PC-9 (cell line): ENCODE results near the gene GPX5. TPM values are rescaled to one million over a fixed set of nuclear protein-coding genes. Genes with fewer than 3 reads are reported as not detected.

Experiments
- BruUV-seq: library from RNA; stranded (reverse); fragments of 400-500 nt; replicated peaks from 2 replicates; lab custom pipeline; 2021; lab: Mats Ljungman, UMichigan
- CTCF ChIA-PET: fragments of 300-600 bp; sonication (Branson Sonifier 250); formaldehyde crosslinking; loops from one replicate; lab custom pipeline; 2022; ENCODE audit warnings: antibody characterized with exemption; lab: Charles Lee
- POLR2A ChIA-PET: fragments of 300-600 bp; sonication (Branson Sonifier 250); formaldehyde crosslinking; loops from one replicate; lab custom pipeline; 2022; ENCODE audit warnings: antibody characterized with exemption; ENCODE audit not compliant: unreplicated experiment; lab: Charles Lee
- DNase-seq, 2 experiments: peaks; one replicate each; pipeline versions ENCODE4 v3.0.0 to v3.0.0-alpha.2; 2015 to 2022; ENCODE audit warnings: mixed read lengths in 1 of 2
- H2AFZ ChIP-seq: fragments of 200-600 bp; sonication (generic); 2 replicates; pipeline ENCODE4 v1.8.1; 2017; ENCODE audit warnings: antibody characterized with exemption
- H3F3A ChIP-seq: fragments of 200-600 bp; sonication (generic); 2 replicates; pipeline ENCODE4 v1.8.1; 2017; ENCODE audit warnings: antibody characterized with exemption, mild to moderate bottlenecking, low read depth; ENCODE audit not compliant: insufficient read depth
- H3K27ac ChIP-seq: fragments of 200-600 bp; sonication (generic); 2 replicates; pipeline ENCODE4 v1.6.1; 2016; ENCODE audit warnings: mixed run types
- H3K27me3 ChIP-seq: fragments of 200-600 bp; sonication (generic); 2 replicates; pipeline ENCODE4 v1.6.1; 2016; ENCODE audit warnings: low read depth, mixed run types; ENCODE audit not compliant: insufficient read depth
- H3K36me3 ChIP-seq: fragments of 200-600 bp; sonication (generic); 2 replicates; pipeline ENCODE4 v1.6.1; 2016; ENCODE audit warnings: low read depth, mixed run types
- H3K4me1 ChIP-seq: fragments of 200-600 bp; sonication (generic); replicated peaks from 2 replicates; pipeline ENCODE4 v1.6.1; 2016; ENCODE audit warnings: mixed run types; ENCODE audit not compliant: insufficient read depth
- H3K4me2 ChIP-seq: fragments of 200-600 bp; sonication (generic); 2 replicates; pipeline ENCODE4 v1.6.1; 2017; ENCODE audit warnings: mixed run types
- H3K4me3 ChIP-seq: fragments of 200-600 bp; sonication (generic); 2 replicates; pipeline ENCODE4 v1.6.1; 2016; ENCODE audit warnings: mixed run types
- H3K79me2 ChIP-seq: fragments of 200-600 bp; sonication (generic); 2 replicates; pipeline ENCODE4 v1.6.1; 2017; ENCODE audit warnings: low read depth, mixed run types
- H3K9me2 ChIP-seq: fragments of 200-600 bp; sonication (generic); 2 replicates; pipeline ENCODE4 v1.8.1; 2017; ENCODE audit warnings: mild to moderate bottlenecking; ENCODE audit not compliant: insufficient read depth
- H3K9me3 ChIP-seq: fragments of 200-600 bp; sonication (generic); 2 replicates; pipeline ENCODE4 v1.8.1; 2016; ENCODE audit warnings: low read depth; ENCODE audit not compliant: insufficient read depth
- H4K20me1 ChIP-seq: fragments of 200-600 bp; sonication (generic); 2 replicates; pipeline ENCODE4 v1.8.1; 2017; ENCODE audit not compliant: insufficient read depth
- CTCF ChIP-seq: fragments of 200-600 bp; sonication (generic); conservative IDR thresholded peaks from 2 replicates; pipeline ENCODE4 v1.6.1; 2017; ENCODE audit warnings: mixed run types, antibody characterized with exemption, mild to moderate bottlenecking, moderate library complexity
- EZH2 ChIP-seq: fragments of 200-600 bp; sonication (generic); IDR thresholded peaks from 2 replicates; pipeline ENCODE4 v1.8.0; 2017; ENCODE audit warnings: antibody characterized with exemption, low read depth
- intact Hi-C: fragments of 100-400 bp; cut with micrococcal nuclease; formaldehyde crosslinking; loops from one replicate; pipeline ENCODE4 v1.10.0; 2022; ENCODE audit not compliant: unreplicated experiment
- total RNA-seq: library from RNA; stranded (reverse); gene quantifications from 2 replicates; pipeline ENCODE4 v1.2.3, GENCODE V29; 2021

GPX5 gene
- total RNA-seq, 1 experiment from 2014 or later = not detected

- H3K27me3 ChIP-seq = no peaks in the 10 kb centered on the region
- POLR2A ChIA-PET = no interaction called here
Measured at GRCh38 chr6:28491984-28492317, 33.7 kb upstream of the GPX5 start.

GRCh38 chr6:28496099-28496779 is 29.4 kb upstream of the GPX5 start:
- no peaks in the 10 kb centered on the region for H3K36me3 ChIP-seq
- no peaks in the 10 kb centered on the region for H3K9me2 ChIP-seq
- no peak overlapping the region for H2AFZ ChIP-seq
- H4K20me1 ChIP-seq = no peaks in the 10 kb centered on the region
- CTCF ChIA-PET = no interaction called here
- H3K79me2 ChIP-seq = no peaks in the 10 kb centered on the region
- no peak for DNase-seq
- POLR2A ChIA-PET = no interaction called here
- no peak overlapping the region for H3K4me2 ChIP-seq
- H3F3A ChIP-seq = no peaks in the 10 kb centered on the region
- no peak overlapping the region for H3K27ac ChIP-seq
- peak; percentile 41; the same call in 1 of the 2 replicates for TF ChIP-seq CTCF
- no peak for TF ChIP-seq EZH2
- H3K27me3 ChIP-seq = no peaks in the 10 kb centered on the region
- H3K9me3 ChIP-seq = no peaks in the 10 kb centered on the region
- BruUV-seq = no TSS peak
- H3K4me1 ChIP-seq = peaks cover 20% of the 10 kb centered on the region
- intact Hi-C loops = loop anchor here (1.0 to 10.0 kb wide), 2 partner anchors 159 to 188 kb away; no protein-coding TSS in a partner anchor
- H3K4me3 ChIP-seq = no peak overlapping the region

More at GRCh38 chr6:28491984-28492317, 33.7 kb upstream of the GPX5 start:
- peaks cover 24% of the 10 kb centered on the region for H3F3A ChIP-seq
- DNase-seq = no peak
- TF ChIP-seq CTCF = no peak
- TF ChIP-seq EZH2 = no peak
- no peaks in the 10 kb centered on the region for H3K36me3 ChIP-seq
- H3K79me2 ChIP-seq = no peaks in the 10 kb centered on the region
- H4K20me1 ChIP-seq = no peaks in the 10 kb centered on the region
- BruUV-seq = no TSS peak
- H3K27ac ChIP-seq = no peak overlapping the region
- intact Hi-C loops = loop anchor here (10.0 kb wide), 1 partner anchor 163 kb away; no protein-coding TSS in a partner anchor
- H3K4me3 ChIP-seq = no peak overlapping the region
- no peak overlapping the region for H3K4me2 ChIP-seq
- H2AFZ ChIP-seq = no peak overlapping the region
- CTCF ChIA-PET = no interaction called here
- no peaks in the 10 kb centered on the region for H3K9me3 ChIP-seq
- peaks cover 24% of the 10 kb centered on the region for H3K4me1 ChIP-seq
- H3K9me2 ChIP-seq = 0 out of 2 replicates have a peak, but pooled peaks cover 3% of the 10 kb centered on the region

- TF ChIP-seq CTCF = no peak
- no peak for TF ChIP-seq EZH2
- H3K79me2 ChIP-seq = no peaks in the 10 kb centered on the region
- H3K27me3 ChIP-seq = no peaks in the 10 kb centered on the region
- no peaks in the 10 kb centered on the region for H3K9me2 ChIP-seq
- no peaks in the 10 kb centered on the region for H3F3A ChIP-seq
- intact Hi-C loops = loop anchor here (10.0 kb wide), 1 partner anchor 157 kb away; no protein-coding TSS in a partner anchor
- DNase-seq = no peak
- no peak overlapping the region for H3K4me3 ChIP-seq
- H3K27ac ChIP-seq = no peak overlapping the region
- H3K36me3 ChIP-seq = no peaks in the 10 kb centered on the region
- H3K9me3 ChIP-seq = no peaks in the 10 kb centered on the region
- H3K4me1 ChIP-seq = peaks cover 18% of the 10 kb centered on the region
- H3K4me2 ChIP-seq = no peak overlapping the region
- no peaks in the 10 kb centered on the region for H4K20me1 ChIP-seq
- H2AFZ ChIP-seq = no peak overlapping the region
- no TSS peak for BruUV-seq
- POLR2A ChIA-PET = no interaction called here
- CTCF ChIA-PET = no interaction called here
Measured at GRCh38 chr6:28497306-28497705, 28.4 kb upstream of the GPX5 start.
